GM12892 (cell line): Measurements from ENCODE around the gene NHLRC4.

ENCODE experiments used
- POLR2A ChIP-seq: IDR thresholded peaks from 2 replicates; pipeline ENCODE4 v1.6.1; 2011; ENCODE audit warnings: low read depth, low read length, control low read depth
- POLR2AphosphoS5 ChIP-seq: IDR thresholded peaks from 2 replicates; pipeline ENCODE4 v1.6.1; 2011; ENCODE audit warnings: low read depth, low read length, control low read depth

GRCh38 chr16:556474-557173 is 10.2 kb upstream of the NHLRC4 start:
- TF ChIP-seq POLR2AphosphoS5 (no peak), POLR2A (no peak)
